ENCODE results near the gene PDE6H. TPM values are rescaled to one million over a fixed set of nuclear protein-coding genes. Genes with fewer than 3 reads are reported as not detected.

The PDE6H gene
- total RNA-seq, 1 donor from 2014 or later: not detected

DNA sequence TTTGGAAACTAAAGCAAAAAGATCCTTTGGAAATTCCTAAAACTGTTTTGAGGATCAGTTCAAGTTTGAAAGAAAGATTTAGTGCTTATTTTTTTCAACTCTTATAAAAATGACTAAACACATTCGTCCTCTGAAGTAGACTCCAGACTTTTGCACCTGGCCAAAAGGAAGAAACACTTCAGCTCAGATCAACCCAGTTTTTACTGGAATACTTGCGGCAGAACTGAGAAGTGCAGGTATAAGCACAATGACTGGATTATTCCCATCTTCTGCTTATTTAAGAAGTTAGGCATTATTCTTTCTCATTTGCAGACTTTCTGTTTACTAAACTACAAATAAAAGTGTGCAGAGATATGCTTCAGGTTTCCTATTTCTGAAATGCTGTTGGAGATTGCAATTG, 41.9 kb downstream of the PDE6H start:
- no peaks in the 10 kb centered on the region for H3K4me1 Mint-ChIP-seq
- no peaks in the 10 kb centered on the region for H3K79me2 ChIP-seq (ENCODE audit: low read depth)
- no peak overlapping the region for H3K4me3 Mint-ChIP-seq
- TF ChIP-seq EZH2phosphoT487 (IDR thresholded peaks at IDR 0.05) (no peak), EZH2 (IDR thresholded peaks at IDR 0.05) (no peak)
- TF ChIP-seq, protein P1, sequence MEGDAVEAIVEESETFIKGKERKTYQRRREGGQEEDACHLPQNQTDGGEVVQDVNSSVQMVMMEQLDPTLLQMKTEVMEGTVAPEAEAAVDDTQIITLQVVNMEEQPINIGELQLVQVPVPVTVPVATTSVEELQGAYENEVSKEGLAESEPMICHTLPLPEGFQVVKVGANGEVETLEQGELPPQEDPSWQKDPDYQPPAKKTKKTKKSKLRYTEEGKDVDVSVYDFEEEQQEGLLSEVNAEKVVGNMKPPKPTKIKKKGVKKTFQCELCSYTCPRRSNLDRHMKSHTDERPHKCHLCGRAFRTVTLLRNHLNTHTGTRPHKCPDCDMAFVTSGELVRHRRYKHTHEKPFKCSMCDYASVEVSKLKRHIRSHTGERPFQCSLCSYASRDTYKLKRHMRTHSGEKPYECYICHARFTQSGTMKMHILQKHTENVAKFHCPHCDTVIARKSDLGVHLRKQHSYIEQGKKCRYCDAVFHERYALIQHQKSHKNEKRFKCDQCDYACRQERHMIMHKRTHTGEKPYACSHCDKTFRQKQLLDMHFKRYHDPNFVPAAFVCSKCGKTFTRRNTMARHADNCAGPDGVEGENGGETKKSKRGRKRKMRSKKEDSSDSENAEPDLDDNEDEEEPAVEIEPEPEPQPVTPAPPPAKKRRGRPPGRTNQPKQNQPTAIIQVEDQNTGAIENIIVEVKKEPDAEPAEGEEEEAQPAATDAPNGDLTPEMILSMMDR (IDR thresholded peaks at IDR 0.05): no peak
- H3K27ac ChIP-seq: no peak overlapping the region
- no peaks in the 10 kb centered on the region for H3K4me1 ChIP-seq
- no peaks in the 10 kb centered on the region for H3K36me3 Mint-ChIP-seq
- no peaks in the 10 kb centered on the region for H3K9me3 Mint-ChIP-seq
- H3K27me3 Mint-ChIP-seq (ENCODE audit: insufficient read depth, low read depth): no peaks in the 10 kb centered on the region
- H3K27me3 ChIP-seq: no peaks in the 10 kb centered on the region
- H3K9me3 ChIP-seq (ENCODE audit: low read depth): no peaks in the 10 kb centered on the region
- no peaks in the 10 kb centered on the region for H4K20me1 ChIP-seq (ENCODE audit: low read depth)
- H2AFZ ChIP-seq (replicated peaks): no peak overlapping the region
- DNase-seq (ENCODE audit: low spot score): no peak
- H3K4me2 ChIP-seq: no peak overlapping the region
- H3K36me3 ChIP-seq: no peaks in the 10 kb centered on the region
- H3K27ac Mint-ChIP-seq: no peak overlapping the region
- H3F3A ChIP-seq (ENCODE audit: low read depth): no peaks in the 10 kb centered on the region
- H3K9ac ChIP-seq: no peak overlapping the region
- no peak overlapping the region for H3K4me3 ChIP-seq

DNA sequence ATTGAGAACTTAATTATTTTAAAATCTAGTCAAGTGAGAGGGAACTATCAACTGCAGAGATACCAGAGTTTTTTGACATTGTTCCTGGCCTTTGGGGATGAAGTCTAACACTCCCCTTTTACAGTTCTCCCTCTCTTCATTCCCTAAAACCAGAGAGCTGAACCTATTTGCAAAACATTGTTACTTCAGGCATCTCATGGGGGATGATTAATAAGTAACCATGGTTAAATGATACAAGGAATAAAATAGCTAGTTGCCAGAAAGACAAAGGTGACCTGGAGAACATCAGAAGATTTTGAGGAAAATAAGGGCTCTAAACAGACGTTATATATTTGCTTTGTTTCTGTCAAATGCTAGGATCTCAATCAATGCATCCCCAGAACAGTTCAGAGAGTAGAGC, 42.3 kb downstream of the PDE6H start:
- Mint-ChIP-seq H3K9me3 (no peaks in the 10 kb centered on the region), H3K4me1 (no peaks in the 10 kb centered on the region), H3K27ac (no peak overlapping the region), H3K27me3 (ENCODE audit: insufficient read depth, low read depth) (no peaks in the 10 kb centered on the region), H3K4me3 (no peak overlapping the region), H3K36me3 (no peaks in the 10 kb centered on the region)
- DNase-seq (ENCODE audit: low spot score): no peak
- no peak overlapping the region for H3K4me3 ChIP-seq
- H3K79me2 ChIP-seq (ENCODE audit: low read depth): no peaks in the 10 kb centered on the region
- no peaks in the 10 kb centered on the region for H3K9me3 ChIP-seq (ENCODE audit: low read depth)
- no peaks in the 10 kb centered on the region for H4K20me1 ChIP-seq (ENCODE audit: low read depth)
- H2AFZ ChIP-seq (replicated peaks): no peak overlapping the region
- H3F3A ChIP-seq (ENCODE audit: low read depth): no peaks in the 10 kb centered on the region
- no peaks in the 10 kb centered on the region for H3K36me3 ChIP-seq
- TF ChIP-seq EZH2phosphoT487 (IDR thresholded peaks at IDR 0.05) (no peak), EZH2 (IDR thresholded peaks at IDR 0.05) (no peak)
- TF ChIP-seq, protein P1 (IDR thresholded peaks at IDR 0.05): no peak
- no peak overlapping the region for H3K4me2 ChIP-seq
- no peak overlapping the region for H3K27ac ChIP-seq
- H3K4me1 ChIP-seq: no peaks in the 10 kb centered on the region
- no peak overlapping the region for H3K9ac ChIP-seq
- no peaks in the 10 kb centered on the region for H3K27me3 ChIP-seq

DNA sequence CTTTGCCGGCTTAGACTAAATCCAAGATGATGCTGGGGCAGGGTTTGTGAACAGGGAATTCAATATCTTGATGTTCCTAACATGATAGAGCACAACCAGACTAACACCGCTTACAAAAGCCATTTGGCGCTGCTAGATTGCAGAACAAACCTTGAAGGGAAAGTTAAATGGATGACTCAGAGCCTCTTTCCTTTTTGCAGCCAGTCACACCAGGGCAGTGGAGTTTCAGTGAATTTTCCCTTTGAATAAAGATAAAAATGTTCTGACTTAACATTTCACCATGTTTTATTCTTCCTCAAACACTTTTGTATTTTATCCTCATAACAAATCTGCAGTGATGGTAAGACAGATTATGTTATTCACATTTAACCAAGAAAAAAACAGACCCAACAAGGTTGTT, 47.3 kb downstream of the PDE6H start:
- Histone ChIP-seq H3K4me3 (no peak overlapping the region), H3K36me3 (no peaks in the 10 kb centered on the region), H4K20me1 (ENCODE audit: low read depth) (no peaks in the 10 kb centered on the region), H3K4me1 (no peaks in the 10 kb centered on the region), H3K27ac (no peak overlapping the region), H3K27me3 (no peaks in the 10 kb centered on the region), H3K79me2 (ENCODE audit: low read depth) (no peaks in the 10 kb centered on the region), H3K4me2 (no peak overlapping the region), H3F3A (ENCODE audit: low read depth) (no peaks in the 10 kb centered on the region), H3K9me3 (ENCODE audit: low read depth) (peaks cover 1% of the 10 kb centered on the region), H2AFZ (replicated peaks) (no peak overlapping the region), H3K9ac (no peak overlapping the region)
- Mint-ChIP-seq H3K27ac (no peak overlapping the region), H3K27me3 (ENCODE audit: insufficient read depth, low read depth) (no peaks in the 10 kb centered on the region), H3K4me3 (no peak overlapping the region), H3K36me3 (no peaks in the 10 kb centered on the region), H3K9me3 (peaks cover 6% of the 10 kb centered on the region), H3K4me1 (no peaks in the 10 kb centered on the region)
- DNase-seq (ENCODE audit: low spot score): no peak
- TF ChIP-seq, protein P1 (IDR thresholded peaks at IDR 0.05): no peak
- TF ChIP-seq EZH2 (IDR thresholded peaks at IDR 0.05) (no peak), EZH2phosphoT487 (IDR thresholded peaks at IDR 0.05) (no peak)

Other genes starting within 250 kb of the PDE6H start
- gene WBP11, start 169.6 kb upstream of the PDE6H start, total RNA-seq (ENCODE audit: low replicate concordance): 41.6 and 53.5 TPM in 2 replicates
- 5.4 and 7.0 TPM in 2 replicates for gene C12orf60, start 169.4 kb upstream of the PDE6H start, total RNA-seq (ENCODE audit: low replicate concordance)
- not detected in 2 replicates for gene SMCO3, start 158.9 kb upstream of the PDE6H start, total RNA-seq (ENCODE audit: low replicate concordance)
- gene ART4, start 129.5 kb upstream of the PDE6H start, total RNA-seq (ENCODE audit: low replicate concordance): not detected in 2 replicates
- not detected in 2 replicates for gene MGP, start 87.2 kb upstream of the PDE6H start, total RNA-seq (ENCODE audit: low replicate concordance)
- not detected in 2 replicates for gene ERP27, start 34.5 kb upstream of the PDE6H start, total RNA-seq (ENCODE audit: low replicate concordance)
- not detected in 2 replicates for gene ARHGDIB, start 11.4 kb upstream of the PDE6H start, total RNA-seq (ENCODE audit: low replicate concordance)
- gene RERG, start 248.4 kb downstream of the PDE6H start, total RNA-seq (ENCODE audit: low replicate concordance): 0.06 TPM in 1 of 2 replicates, not detected in the other

All from neural progenitor cell (in vitro differentiated cells).